ENCODE measurements around the gene CRYBG2. TPM values are rescaled to one million over a fixed set of nuclear protein-coding genes. Genes with fewer than 3 reads are reported as not detected.

Gene CRYBG2
- total RNA-seq, 1 donor from 2014 or later, result 3.0 TPM

DNA sequence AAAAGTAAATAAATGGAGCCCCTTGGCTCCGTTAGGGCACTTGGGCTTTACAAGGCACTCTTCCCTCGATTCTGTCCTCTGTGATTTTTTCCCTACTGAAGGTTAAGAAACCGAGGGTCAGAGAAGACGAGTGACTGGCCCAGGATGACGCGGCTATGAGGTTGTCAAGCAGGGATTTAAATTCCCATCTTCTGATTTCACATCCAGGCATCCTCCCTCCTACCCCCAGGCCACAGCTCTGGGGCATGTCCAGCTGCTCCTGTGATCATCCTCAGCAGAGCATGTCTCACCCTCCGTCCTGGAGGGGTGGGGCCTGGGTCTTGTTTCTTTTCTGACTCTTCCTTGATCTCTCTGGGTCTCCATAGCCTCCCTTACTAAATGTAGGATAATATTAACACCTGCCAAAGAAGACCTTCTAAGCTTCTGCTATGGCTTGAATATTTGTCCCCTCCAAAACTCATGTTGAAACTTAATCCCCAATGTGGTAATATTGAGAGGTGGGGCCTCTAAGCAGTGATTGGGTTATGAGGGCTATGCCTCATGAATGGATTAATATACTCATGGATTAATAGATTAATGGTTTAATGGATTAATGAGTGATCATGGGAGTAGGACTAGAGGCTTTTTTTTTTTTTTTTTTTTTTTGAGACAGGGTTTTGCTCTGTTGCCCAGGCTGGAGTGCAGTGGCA lies 4.6 kb downstream of the CRYBG2 start:
- peaks cover 40% of the 10 kb centered on the region for H3K4me1 ChIP-seq
- H3K36me3 ChIP-seq, result no peaks in the 10 kb centered on the region
- H3K4me3 ChIP-seq, result no peak overlapping the region
- H3K27ac Mint-ChIP-seq, result no peak overlapping the region
- H3K9me3 Mint-ChIP-seq, result no peaks in the 10 kb centered on the region
- H3K4me1 Mint-ChIP-seq, result peaks cover 47% of the 10 kb centered on the region
- peaks cover 8% of the 10 kb centered on the region for H3K27me3 Mint-ChIP-seq (ENCODE audit: insufficient read depth, low read depth)
- H3K36me3 Mint-ChIP-seq, result no peaks in the 10 kb centered on the region
- no peak overlapping the region for H3K4me2 ChIP-seq
- no peaks in the 10 kb centered on the region for H4K20me1 ChIP-seq (ENCODE audit: low read depth)
- H3K79me2 ChIP-seq (ENCODE audit: low read depth), result no peaks in the 10 kb centered on the region
- no peak overlapping the region for H3K27ac ChIP-seq
- TF ChIP-seq EZH2 (IDR thresholded peaks at IDR 0.05) (no peak), EZH2phosphoT487 (IDR thresholded peaks at IDR 0.05) (no peak)
- TF ChIP-seq, protein P1, sequence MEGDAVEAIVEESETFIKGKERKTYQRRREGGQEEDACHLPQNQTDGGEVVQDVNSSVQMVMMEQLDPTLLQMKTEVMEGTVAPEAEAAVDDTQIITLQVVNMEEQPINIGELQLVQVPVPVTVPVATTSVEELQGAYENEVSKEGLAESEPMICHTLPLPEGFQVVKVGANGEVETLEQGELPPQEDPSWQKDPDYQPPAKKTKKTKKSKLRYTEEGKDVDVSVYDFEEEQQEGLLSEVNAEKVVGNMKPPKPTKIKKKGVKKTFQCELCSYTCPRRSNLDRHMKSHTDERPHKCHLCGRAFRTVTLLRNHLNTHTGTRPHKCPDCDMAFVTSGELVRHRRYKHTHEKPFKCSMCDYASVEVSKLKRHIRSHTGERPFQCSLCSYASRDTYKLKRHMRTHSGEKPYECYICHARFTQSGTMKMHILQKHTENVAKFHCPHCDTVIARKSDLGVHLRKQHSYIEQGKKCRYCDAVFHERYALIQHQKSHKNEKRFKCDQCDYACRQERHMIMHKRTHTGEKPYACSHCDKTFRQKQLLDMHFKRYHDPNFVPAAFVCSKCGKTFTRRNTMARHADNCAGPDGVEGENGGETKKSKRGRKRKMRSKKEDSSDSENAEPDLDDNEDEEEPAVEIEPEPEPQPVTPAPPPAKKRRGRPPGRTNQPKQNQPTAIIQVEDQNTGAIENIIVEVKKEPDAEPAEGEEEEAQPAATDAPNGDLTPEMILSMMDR (IDR thresholded peaks at IDR 0.05), result no peak
- no peak overlapping the region for H3K4me3 Mint-ChIP-seq
- no peak for DNase-seq (ENCODE audit: low spot score)
- no peak overlapping the region for H3K9ac ChIP-seq
- H3K9me3 ChIP-seq (ENCODE audit: low read depth), result no peaks in the 10 kb centered on the region
- no peaks in the 10 kb centered on the region for H3K27me3 ChIP-seq
- no peak overlapping the region for H2AFZ ChIP-seq (replicated peaks)
- peaks cover 24% of the 10 kb centered on the region for H3F3A ChIP-seq (ENCODE audit: low read depth)

DNA sequence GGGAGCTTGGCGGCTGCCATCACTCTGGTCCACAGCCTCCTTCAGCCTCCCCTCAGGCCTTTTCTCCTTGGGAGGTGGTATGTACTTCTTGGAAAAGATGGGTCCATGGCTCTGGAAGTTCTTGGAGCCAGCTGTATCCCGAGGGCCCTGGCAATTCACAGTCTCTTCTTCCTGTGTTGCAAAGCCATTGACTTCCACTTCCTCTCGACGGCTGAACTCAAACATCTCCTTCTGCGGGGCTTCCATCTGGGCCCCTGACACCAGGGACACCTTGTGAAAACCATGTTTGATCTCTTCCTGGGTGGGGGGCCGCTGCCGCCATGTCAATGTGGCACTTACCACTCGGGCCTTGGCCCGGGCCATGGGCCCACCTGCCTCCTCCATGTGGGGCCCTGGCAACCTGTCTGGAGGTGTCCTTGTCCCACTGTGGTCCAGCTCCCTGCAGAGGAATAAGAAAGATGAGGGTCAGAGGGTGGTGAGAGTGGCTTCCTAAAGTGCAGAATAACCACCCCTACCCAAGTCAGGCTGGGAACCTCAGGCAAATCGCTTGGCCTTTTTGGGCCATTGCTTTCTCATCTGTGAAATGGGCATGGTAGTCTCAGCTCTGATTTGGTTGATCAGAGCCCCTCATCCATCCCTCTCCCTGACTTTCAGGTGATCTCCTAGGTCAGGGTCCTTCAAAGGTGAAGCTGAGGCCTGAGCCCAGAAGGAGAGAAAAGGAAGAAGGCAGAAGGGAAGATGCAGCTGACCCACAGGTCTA lies 7.5 kb downstream of the CRYBG2 start:
- no peaks in the 10 kb centered on the region for H3K79me2 ChIP-seq (ENCODE audit: low read depth)
- no peak overlapping the region for H3K4me2 ChIP-seq
- Mint-ChIP-seq H3K4me1 (peaks cover 30% of the 10 kb centered on the region), H3K4me3 (no peak overlapping the region), H3K9me3 (no peaks in the 10 kb centered on the region), H3K27me3 (ENCODE audit: insufficient read depth, low read depth) (peaks cover 8% of the 10 kb centered on the region), H3K27ac (peak overlapping the region; percentile 58), H3K36me3 (no peaks in the 10 kb centered on the region)
- H3K36me3 ChIP-seq, result no peaks in the 10 kb centered on the region
- H3K27me3 ChIP-seq, result no peaks in the 10 kb centered on the region
- peaks cover 11% of the 10 kb centered on the region for H3F3A ChIP-seq (ENCODE audit: low read depth)
- TF ChIP-seq EZH2phosphoT487 (IDR thresholded peaks at IDR 0.05) (no peak), EZH2 (IDR thresholded peaks at IDR 0.05) (no peak)
- TF ChIP-seq, protein P1 (IDR thresholded peaks at IDR 0.05), result no peak
- peaks cover 14% of the 10 kb centered on the region for H3K4me1 ChIP-seq
- H3K4me3 ChIP-seq, result no peak overlapping the region
- H3K9ac ChIP-seq, result no peak overlapping the region
- H3K9me3 ChIP-seq (ENCODE audit: low read depth), result no peaks in the 10 kb centered on the region
- H2AFZ ChIP-seq (replicated peaks), result no peak overlapping the region
- H3K27ac ChIP-seq, result no peak overlapping the region
- H4K20me1 ChIP-seq (ENCODE audit: low read depth), result no peaks in the 10 kb centered on the region
- DNase-seq (ENCODE audit: low spot score), result no peak

DNA sequence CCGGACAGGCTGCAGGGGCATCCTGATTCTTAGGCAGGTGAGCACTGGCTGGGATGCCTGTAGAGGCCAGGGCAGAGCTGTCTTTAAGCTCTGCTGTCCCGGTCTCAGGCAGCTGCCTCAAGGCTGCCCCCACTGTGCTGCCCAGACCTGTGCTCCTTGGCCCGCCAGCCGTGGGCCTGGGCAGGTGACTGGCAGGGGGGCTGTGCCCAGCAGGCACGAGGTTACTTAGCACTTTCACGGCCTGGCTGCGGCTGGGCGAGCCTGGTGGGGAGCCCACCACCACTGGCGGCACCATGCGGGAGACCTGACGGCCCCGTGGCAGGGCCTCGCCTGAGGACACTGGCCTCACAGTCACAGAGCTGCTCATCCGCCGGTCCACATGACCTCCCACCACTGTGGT lies 8.2 kb downstream of the CRYBG2 start:
- no peaks in the 10 kb centered on the region for H3K36me3 Mint-ChIP-seq
- Histone ChIP-seq H3K27ac (no peak overlapping the region), H3K9me3 (ENCODE audit: low read depth) (no peaks in the 10 kb centered on the region), H3K4me2 (no peak overlapping the region), H3K9ac (no peak overlapping the region), H2AFZ (replicated peaks) (no peak overlapping the region), H3K79me2 (ENCODE audit: low read depth) (no peaks in the 10 kb centered on the region), H3F3A (ENCODE audit: low read depth) (peaks cover 4% of the 10 kb centered on the region), H3K4me3 (no peak overlapping the region), H4K20me1 (ENCODE audit: low read depth) (no peaks in the 10 kb centered on the region), H3K27me3 (no peaks in the 10 kb centered on the region), H3K4me1 (peaks cover 7% of the 10 kb centered on the region), H3K36me3 (no peaks in the 10 kb centered on the region)
- H3K9me3 Mint-ChIP-seq, result no peaks in the 10 kb centered on the region
- H3K27me3 Mint-ChIP-seq (ENCODE audit: insufficient read depth, low read depth), result peaks cover 8% of the 10 kb centered on the region
- no peak overlapping the region for H3K27ac Mint-ChIP-seq
- peaks cover 22% of the 10 kb centered on the region for H3K4me1 Mint-ChIP-seq
- TF ChIP-seq EZH2 (IDR thresholded peaks at IDR 0.05) (no peak), EZH2phosphoT487 (IDR thresholded peaks at IDR 0.05) (no peak)
- TF ChIP-seq, protein P1 (IDR thresholded peaks at IDR 0.05), result no peak
- DNase-seq (ENCODE audit: low spot score), result no peak
- no peak overlapping the region for H3K4me3 Mint-ChIP-seq

Data from neural progenitor cell (in vitro differentiated cells).